ENCODE data around the gene SNRPB.

Gene SNRPB

GRCh38 chr20:2451939-2452732 is 18.5 kb downstream of the SNRPB start:
- Histone ChIP-seq H3K4me1 (ENCODE audit: insufficient read depth, low read length) (no peaks in the 10 kb centered on the region), H3K27me3 (ENCODE audit: insufficient read depth, low read length) (no peaks in the 10 kb centered on the region), H3K9me3 (ENCODE audit: insufficient read depth, low read depth, low read length) (no peaks in the 10 kb centered on the region), H3K36me3 (ENCODE audit: insufficient read depth, low read depth, low read length) (no peaks in the 10 kb centered on the region), H3K4me3 (ENCODE audit: low read length) (no peak overlapping the region), H3K27ac (ENCODE audit: low read length) (no peak overlapping the region), H3K9ac (ENCODE audit: low read depth, low read length) (no peak overlapping the region)

- no peaks in the 10 kb centered on the region for H3K36me3 ChIP-seq (ENCODE audit: insufficient read depth, low read depth, low read length)
- H3K4me3 ChIP-seq (ENCODE audit: low read length) = no peak overlapping the region
- H3K27ac ChIP-seq (ENCODE audit: low read length) = no peak overlapping the region
- no peaks in the 10 kb centered on the region for H3K27me3 ChIP-seq (ENCODE audit: insufficient read depth, low read length)
- H3K4me1 ChIP-seq (ENCODE audit: insufficient read depth, low read length) = no peaks in the 10 kb centered on the region
- H3K9ac ChIP-seq (ENCODE audit: low read depth, low read length) = no peak overlapping the region
- no peaks in the 10 kb centered on the region for H3K9me3 ChIP-seq (ENCODE audit: insufficient read depth, low read depth, low read length)
These were observed 19.2 kb downstream of the SNRPB start for GRCh38 chr20:2451422-2451821.

- Histone ChIP-seq H3K36me3 (ENCODE audit: insufficient read depth, low read depth, low read length) (no peaks in the 10 kb centered on the region), H3K27me3 (ENCODE audit: insufficient read depth, low read length) (no peaks in the 10 kb centered on the region), H3K9me3 (ENCODE audit: insufficient read depth, low read depth, low read length) (no peaks in the 10 kb centered on the region), H3K4me3 (ENCODE audit: low read length) (no peak overlapping the region), H3K9ac (ENCODE audit: low read depth, low read length) (no peak overlapping the region), H3K4me1 (ENCODE audit: insufficient read depth, low read length) (no peaks in the 10 kb centered on the region), H3K27ac (ENCODE audit: low read length) (no peak overlapping the region)
These were observed 21.2 kb downstream of the SNRPB start for GRCh38 chr20:2449386-2449785.

GRCh38 chr20:2446845-2447244 is 23.7 kb downstream of the SNRPB start:
- no peak overlapping the region for H3K4me3 ChIP-seq (ENCODE audit: low read length)
- no peaks in the 10 kb centered on the region for H3K4me1 ChIP-seq (ENCODE audit: insufficient read depth, low read length)
- H3K36me3 ChIP-seq (ENCODE audit: insufficient read depth, low read depth, low read length) = no peaks in the 10 kb centered on the region
- no peaks in the 10 kb centered on the region for H3K9me3 ChIP-seq (ENCODE audit: insufficient read depth, low read depth, low read length)
- H3K27ac ChIP-seq (ENCODE audit: low read length) = no peak overlapping the region
- no peak overlapping the region for H3K9ac ChIP-seq (ENCODE audit: low read depth, low read length)
- H3K27me3 ChIP-seq (ENCODE audit: insufficient read depth, low read length) = no peaks in the 10 kb centered on the region

GRCh38 chr20:2431185-2431584 is 39.4 kb downstream of the SNRPB start:
- Histone ChIP-seq H3K9me3 (ENCODE audit: insufficient read depth, low read depth, low read length) (no peaks in the 10 kb centered on the region), H3K9ac (ENCODE audit: low read depth, low read length) (no peak overlapping the region), H3K36me3 (ENCODE audit: insufficient read depth, low read depth, low read length) (no peaks in the 10 kb centered on the region), H3K27me3 (ENCODE audit: insufficient read depth, low read length) (no peaks in the 10 kb centered on the region), H3K27ac (ENCODE audit: low read length) (no peak overlapping the region), H3K4me1 (ENCODE audit: insufficient read depth, low read length) (no peaks in the 10 kb centered on the region), H3K4me3 (ENCODE audit: low read length) (no peak overlapping the region)

GRCh38 chr20:2430538-2430937 is 40.1 kb downstream of the SNRPB start:
- Histone ChIP-seq H3K36me3 (ENCODE audit: insufficient read depth, low read depth, low read length) (no peaks in the 10 kb centered on the region), H3K9me3 (ENCODE audit: insufficient read depth, low read depth, low read length) (no peaks in the 10 kb centered on the region), H3K4me3 (ENCODE audit: low read length) (no peak overlapping the region), H3K27me3 (ENCODE audit: insufficient read depth, low read length) (no peaks in the 10 kb centered on the region), H3K9ac (ENCODE audit: low read depth, low read length) (no peak overlapping the region), H3K4me1 (ENCODE audit: insufficient read depth, low read length) (no peaks in the 10 kb centered on the region), H3K27ac (ENCODE audit: low read length) (no peak overlapping the region)

- H3K27me3 ChIP-seq (ENCODE audit: insufficient read depth, low read length) = no peaks in the 10 kb centered on the region
- no peak overlapping the region for H3K4me3 ChIP-seq (ENCODE audit: low read length)
- H3K4me1 ChIP-seq (ENCODE audit: insufficient read depth, low read length) = no peaks in the 10 kb centered on the region
- H3K9me3 ChIP-seq (ENCODE audit: insufficient read depth, low read depth, low read length) = no peaks in the 10 kb centered on the region
- no peak overlapping the region for H3K9ac ChIP-seq (ENCODE audit: low read depth, low read length)
- no peak overlapping the region for H3K27ac ChIP-seq (ENCODE audit: low read length)
- no peaks in the 10 kb centered on the region for H3K36me3 ChIP-seq (ENCODE audit: insufficient read depth, low read depth, low read length)
These were observed 41.5 kb downstream of the SNRPB start for GRCh38 chr20:2429051-2429450.

GRCh38 chr20:2421247-2421646 is 49.3 kb downstream of the SNRPB start:
- H3K27me3 ChIP-seq (ENCODE audit: insufficient read depth, low read length) = no peaks in the 10 kb centered on the region
- H3K4me1 ChIP-seq (ENCODE audit: insufficient read depth, low read length) = no peaks in the 10 kb centered on the region
- H3K9me3 ChIP-seq (ENCODE audit: insufficient read depth, low read depth, low read length) = no peaks in the 10 kb centered on the region
- no peak overlapping the region for H3K27ac ChIP-seq (ENCODE audit: low read length)
- H3K4me3 ChIP-seq (ENCODE audit: low read length) = no peak overlapping the region
- H3K9ac ChIP-seq (ENCODE audit: low read depth, low read length) = no peak overlapping the region
- no peaks in the 10 kb centered on the region for H3K36me3 ChIP-seq (ENCODE audit: insufficient read depth, low read depth, low read length)

GRCh38 chr20:2420510-2420909 is 50.1 kb downstream of the SNRPB start:
- Histone ChIP-seq H3K4me1 (ENCODE audit: insufficient read depth, low read length) (no peaks in the 10 kb centered on the region), H3K9me3 (ENCODE audit: insufficient read depth, low read depth, low read length) (no peaks in the 10 kb centered on the region), H3K4me3 (ENCODE audit: low read length) (no peak overlapping the region), H3K36me3 (ENCODE audit: insufficient read depth, low read depth, low read length) (no peaks in the 10 kb centered on the region), H3K27me3 (ENCODE audit: insufficient read depth, low read length) (no peaks in the 10 kb centered on the region), H3K27ac (ENCODE audit: low read length) (no peak overlapping the region), H3K9ac (ENCODE audit: low read depth, low read length) (no peak overlapping the region)

GRCh38 chr20:2418388-2418787 is 52.2 kb downstream of the SNRPB start:
- Histone ChIP-seq H3K36me3 (ENCODE audit: insufficient read depth, low read depth, low read length) (no peaks in the 10 kb centered on the region), H3K27me3 (ENCODE audit: insufficient read depth, low read length) (no peaks in the 10 kb centered on the region), H3K27ac (ENCODE audit: low read length) (no peak overlapping the region), H3K4me3 (ENCODE audit: low read length) (no peak overlapping the region), H3K9ac (ENCODE audit: low read depth, low read length) (no peak overlapping the region), H3K9me3 (ENCODE audit: insufficient read depth, low read depth, low read length) (no peaks in the 10 kb centered on the region), H3K4me1 (ENCODE audit: insufficient read depth, low read length) (no peaks in the 10 kb centered on the region)

- no peak overlapping the region for H3K4me3 ChIP-seq (ENCODE audit: low read length)
- H3K9me3 ChIP-seq (ENCODE audit: insufficient read depth, low read depth, low read length) = no peaks in the 10 kb centered on the region
- no peak overlapping the region for H3K27ac ChIP-seq (ENCODE audit: low read length)
- no peak overlapping the region for H3K9ac ChIP-seq (ENCODE audit: low read depth, low read length)
- H3K27me3 ChIP-seq (ENCODE audit: insufficient read depth, low read length) = no peaks in the 10 kb centered on the region
- no peaks in the 10 kb centered on the region for H3K36me3 ChIP-seq (ENCODE audit: insufficient read depth, low read depth, low read length)
- no peaks in the 10 kb centered on the region for H3K4me1 ChIP-seq (ENCODE audit: insufficient read depth, low read length)
These were observed 53.4 kb downstream of the SNRPB start for GRCh38 chr20:2417213-2417541.

GRCh38 chr20:2416541-2417212 is 53.9 kb downstream of the SNRPB start:
- H3K36me3 ChIP-seq (ENCODE audit: insufficient read depth, low read depth, low read length) = no peaks in the 10 kb centered on the region
- no peak overlapping the region for H3K27ac ChIP-seq (ENCODE audit: low read length)
- H3K27me3 ChIP-seq (ENCODE audit: insufficient read depth, low read length) = no peaks in the 10 kb centered on the region
- H3K4me1 ChIP-seq (ENCODE audit: insufficient read depth, low read length) = no peaks in the 10 kb centered on the region
- H3K9ac ChIP-seq (ENCODE audit: low read depth, low read length) = no peak overlapping the region
- no peaks in the 10 kb centered on the region for H3K9me3 ChIP-seq (ENCODE audit: insufficient read depth, low read depth, low read length)
- H3K4me3 ChIP-seq (ENCODE audit: low read length) = no peak overlapping the region
